Central memory CD4-positive, alpha-beta T cell (primary cell): ENCODE data around the gene KCNE1.
"Not testable (repeated sequence)": the region's sequence is repeated elsewhere in the genome, so short reads cannot be mapped to it uniquely, and the experiment has no call there.

Experiments
- DNase-seq: peaks from one replicate; pipeline ENCODE4 v3.0.0; 2022

KCNE1 gene

DNA sequence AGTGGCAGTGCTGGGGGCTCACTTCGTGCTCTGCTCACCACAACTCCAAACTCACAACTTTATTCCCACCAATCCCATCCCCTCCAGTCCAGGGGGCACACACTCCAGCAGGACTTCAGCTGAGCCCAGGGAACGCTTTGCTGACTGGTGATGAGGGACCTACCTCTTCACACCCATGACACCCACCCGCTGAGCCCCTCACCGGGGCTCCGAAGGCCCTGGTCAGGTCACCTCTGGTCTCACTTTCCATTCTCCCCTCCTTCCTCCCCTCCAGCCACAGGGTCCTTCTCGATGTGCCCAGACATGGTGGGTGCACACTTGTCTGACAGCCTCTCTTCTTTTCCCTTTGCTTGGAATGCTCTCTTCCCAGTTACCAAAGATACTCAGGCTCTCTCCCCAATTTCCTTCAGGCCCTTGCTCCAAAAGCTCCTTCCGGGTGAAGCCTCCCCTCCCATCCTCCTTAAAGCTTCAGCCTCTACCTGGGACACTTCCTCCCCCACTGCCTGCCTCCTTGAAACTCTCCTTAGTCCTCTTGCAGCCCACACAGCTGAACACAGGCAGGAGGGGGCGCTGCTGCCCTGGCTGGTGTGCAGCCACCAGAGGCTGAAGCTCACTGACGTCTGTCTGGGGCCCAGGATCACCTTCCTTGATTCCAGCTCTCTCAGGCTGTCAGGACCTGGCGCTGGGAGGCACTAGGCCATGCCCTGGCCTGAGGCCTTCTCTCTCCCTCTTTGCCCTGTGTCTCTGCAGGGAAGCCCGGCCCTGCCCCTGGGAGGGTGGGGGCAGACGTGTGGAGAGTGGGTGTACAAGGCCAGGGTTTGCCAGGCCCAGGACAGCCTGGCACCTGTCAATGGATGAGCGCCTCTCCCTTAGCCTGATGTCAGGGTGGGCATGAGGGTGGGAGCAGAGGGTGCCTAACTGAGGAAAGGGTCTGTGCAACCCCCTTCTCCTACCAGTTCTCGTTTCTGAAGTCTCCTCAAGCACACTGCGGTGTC, 1.6 kb downstream of the KCNE1 start:
- no peak for DNase-seq

DNA sequence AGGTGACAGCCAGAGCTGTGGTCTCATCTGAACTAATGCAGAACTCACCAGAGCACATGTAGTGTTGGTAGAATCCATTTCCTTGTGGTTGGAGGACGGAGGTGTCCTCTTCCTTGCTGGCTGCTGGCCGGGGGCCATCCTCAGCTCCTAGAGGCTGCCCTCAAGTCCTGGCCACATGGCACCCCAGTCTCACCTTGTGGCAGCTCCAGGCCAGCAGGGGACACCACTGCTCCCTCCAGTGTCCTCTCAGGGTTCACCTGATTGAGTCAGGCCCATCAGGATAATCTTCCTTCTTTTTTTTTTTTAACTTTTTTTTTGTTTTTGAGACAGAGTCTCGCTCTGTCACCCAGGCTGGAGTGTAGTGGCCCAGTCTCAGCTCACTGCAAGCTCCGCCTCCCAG, 2.9 kb downstream of the KCNE1 start:
- no peak for DNase-seq

DNA sequence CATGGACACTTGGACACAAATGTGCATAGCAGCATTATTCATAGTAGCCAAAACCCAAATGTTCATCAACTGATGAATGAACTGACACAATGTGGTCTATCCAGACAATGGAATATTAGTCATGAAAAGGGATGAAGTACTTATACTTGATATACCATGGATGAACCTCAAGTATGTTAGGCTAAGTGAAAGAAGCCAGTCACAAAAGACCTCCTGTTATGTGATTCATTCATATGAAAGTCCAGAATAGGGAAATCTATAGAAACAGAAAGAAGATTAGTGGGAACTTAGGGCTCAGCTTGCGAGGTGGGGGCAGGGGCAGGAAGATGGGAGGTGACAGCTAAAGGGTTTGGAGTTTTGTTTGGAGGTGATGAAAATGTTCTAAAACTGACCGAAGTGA, 7.4 kb downstream of the KCNE1 start:
- DNase-seq = no peak

DNA sequence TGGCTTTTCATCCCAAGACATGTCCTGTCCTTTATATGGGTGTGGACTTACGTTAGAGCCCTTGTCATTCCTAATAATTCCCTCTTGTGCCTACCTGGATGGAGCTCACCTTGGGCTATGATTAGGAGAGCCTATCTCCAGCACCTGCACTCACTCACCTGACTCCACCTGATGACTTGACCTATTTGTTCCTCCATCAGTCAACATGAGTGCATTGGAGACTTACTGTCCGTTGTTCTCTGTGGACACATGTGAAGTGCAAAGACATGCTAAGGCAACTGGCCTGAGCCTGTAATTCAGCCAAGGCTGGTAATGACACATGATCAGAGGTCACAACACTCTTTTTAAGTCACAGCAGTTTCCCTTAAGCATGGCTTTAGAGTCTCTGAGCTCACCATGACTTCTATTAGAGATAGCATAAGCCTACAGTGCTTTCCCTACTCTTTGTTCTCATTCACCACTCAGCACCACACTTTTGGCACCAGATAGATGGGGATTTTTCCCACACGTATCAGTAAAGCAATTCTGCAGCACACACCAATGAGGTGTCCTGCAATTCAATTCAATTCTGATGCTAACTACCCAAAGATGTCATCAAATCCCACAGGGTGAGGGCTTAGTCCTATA, 9.4 kb downstream of the KCNE1 start:
- no peak for DNase-seq

DNA sequence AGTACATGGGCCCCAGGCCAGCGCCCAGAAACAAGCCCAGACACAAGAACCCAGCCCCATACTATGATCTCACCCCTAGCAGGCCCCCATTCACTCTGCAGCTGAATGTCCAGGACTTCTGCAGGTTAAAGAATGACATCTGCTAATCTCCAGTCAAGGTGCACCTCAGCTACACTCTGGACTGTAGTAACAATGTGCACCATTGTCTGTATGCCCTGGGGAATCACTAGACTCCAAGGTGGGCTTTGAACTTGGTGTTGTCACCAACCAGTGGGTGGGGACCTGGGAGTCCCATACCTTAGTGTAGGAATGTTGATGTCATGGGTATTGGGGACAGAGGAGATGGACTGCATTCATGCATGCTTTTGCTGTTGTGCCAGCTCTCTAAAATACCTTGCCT, 10.3 kb downstream of the KCNE1 start:
- DNase-seq = no peak

DNA sequence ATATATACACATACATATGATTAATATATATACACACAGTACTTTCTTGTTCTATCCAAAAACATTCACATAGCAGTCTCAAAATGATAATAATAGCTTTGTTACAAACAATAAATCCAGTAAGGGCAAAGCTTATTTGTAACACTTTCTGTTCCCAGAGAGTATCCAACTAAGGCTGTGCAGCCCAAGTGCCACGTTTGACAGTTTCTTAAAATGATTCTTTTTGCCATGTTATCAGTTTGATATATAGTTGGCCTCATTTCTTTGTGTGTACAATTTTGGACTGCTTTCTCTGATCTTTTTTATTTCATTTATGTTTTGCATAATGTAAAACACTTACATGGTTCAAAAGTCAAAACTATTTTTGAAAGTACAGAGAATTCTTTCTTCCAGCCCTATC, 11.8 kb downstream of the KCNE1 start:
- DNase-seq = no peak

DNA sequence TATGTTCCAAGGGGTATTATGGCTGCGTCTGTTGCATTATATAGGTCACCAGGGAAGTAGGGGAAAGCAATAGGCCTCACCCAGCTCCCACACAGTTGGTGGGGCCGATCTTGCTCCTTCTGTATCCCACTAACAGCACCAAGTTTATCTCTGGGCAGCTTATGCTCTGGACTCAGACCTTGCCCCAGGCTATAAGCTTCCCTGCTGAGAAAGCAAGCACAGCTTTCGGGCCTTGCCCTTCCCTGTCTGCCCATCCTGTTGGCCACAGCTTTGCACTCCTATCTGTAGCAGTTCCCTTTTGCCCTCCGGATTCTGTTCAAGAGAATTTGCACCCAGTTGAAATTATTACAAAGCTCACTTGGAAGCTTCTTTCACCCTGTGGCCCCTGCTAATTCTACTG, 12.9 kb downstream of the KCNE1 start:
- DNase-seq = no peak

DNA sequence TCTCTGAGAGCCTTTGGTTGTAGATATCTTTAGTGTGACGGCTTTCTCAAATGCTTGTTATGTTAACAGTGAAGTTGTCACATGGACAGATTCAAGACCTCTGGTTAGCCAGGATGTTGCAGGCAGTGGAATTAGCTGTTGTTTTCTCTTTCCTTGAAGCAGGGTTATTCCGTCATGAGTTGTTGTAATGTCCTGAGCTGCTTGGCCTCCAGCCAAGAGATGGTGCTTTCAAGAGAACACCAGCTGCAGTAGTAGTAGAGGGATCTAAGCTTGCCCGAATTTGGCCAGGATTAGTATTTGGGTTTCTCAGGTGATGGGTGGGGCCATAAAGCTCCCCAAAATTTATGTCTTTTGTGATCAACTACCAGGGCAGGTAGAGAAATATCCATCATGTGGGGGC, 13.4 kb downstream of the KCNE1 start:
- DNase-seq = no peak

DNA sequence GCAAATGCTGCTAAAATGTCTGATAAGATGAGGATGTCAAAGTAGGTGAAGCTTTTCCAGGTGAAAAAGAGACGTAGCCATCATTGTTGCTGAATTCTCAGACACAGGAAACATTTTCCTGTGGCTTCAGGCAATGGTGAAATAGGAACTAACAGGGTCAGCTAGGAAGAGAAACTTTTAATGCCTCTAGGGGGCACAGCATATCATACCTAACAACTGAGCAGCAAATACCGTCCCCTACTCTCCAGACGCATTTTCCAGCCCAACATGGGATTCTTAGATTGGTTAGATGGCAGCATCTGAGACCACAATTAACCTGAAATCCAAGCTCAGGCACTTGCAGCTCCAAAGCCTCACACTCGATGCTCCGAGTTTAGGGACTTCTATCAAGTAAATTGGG, 28.2 kb downstream of the KCNE1 start:
- DNase-seq = not testable (repeated sequence)

DNA sequence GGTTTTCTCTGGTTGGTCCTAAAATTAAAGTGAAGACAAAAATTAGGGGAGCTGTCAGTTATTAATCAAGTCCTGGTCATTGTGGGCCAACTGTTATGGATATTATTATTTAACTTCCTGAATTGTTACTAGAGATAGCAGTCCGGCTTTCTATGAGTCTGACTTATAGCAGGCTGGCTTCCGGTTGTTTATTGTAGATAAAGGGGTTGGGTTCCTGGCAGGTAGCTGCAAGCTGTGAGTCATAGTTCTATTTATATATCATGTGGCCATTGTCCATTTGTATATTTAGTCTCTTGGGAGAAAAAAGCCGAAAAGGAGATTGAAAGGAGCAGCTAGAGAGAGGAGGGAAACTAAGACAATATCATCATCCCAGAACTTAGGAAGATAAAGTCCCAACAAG, 28.6 kb downstream of the KCNE1 start:
- DNase-seq = not testable (repeated sequence)

DNA sequence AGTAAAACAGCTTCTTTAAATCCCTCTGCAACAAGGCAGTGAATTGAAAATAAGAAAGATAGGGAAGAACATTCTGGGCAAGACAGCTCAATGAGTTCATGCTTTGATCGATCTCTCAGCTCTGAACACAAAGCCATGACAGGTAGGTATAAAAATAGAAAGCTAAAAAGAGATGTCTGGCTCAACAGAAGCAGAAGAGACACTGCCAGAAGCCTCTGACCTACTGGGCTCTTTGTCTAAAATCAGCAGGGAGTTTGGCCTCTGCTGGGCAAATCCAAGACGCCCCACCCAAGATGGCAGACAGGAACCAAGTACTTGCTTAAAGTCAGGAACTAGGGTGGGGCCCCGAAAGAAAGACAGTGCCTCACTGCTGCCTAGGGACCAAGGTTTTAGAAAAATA, 44.7 kb downstream of the KCNE1 start:
- DNase-seq = not testable (repeated sequence)

DNA sequence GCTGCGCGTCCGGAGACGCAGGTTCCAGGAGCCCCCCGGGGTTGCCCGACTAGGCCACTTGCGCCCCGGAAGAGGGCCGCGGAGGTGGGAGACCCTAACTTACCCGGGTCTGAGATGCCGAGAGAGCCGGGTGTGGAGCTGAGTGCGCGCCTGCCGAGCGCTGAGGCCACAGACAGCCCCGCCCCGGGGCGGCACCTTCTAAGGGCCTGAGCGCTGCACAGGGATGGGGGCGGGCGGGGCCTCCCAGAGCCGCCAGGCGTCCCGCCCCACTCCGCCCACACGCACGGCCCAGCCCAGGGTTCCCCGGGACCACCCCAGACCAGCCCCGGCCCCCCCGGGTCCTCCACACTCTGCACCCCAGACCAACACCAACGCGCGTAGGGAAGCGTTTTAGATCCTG, 52.6 kb downstream of the KCNE1 start:
- not testable (repeated sequence) for DNase-seq

DNA sequence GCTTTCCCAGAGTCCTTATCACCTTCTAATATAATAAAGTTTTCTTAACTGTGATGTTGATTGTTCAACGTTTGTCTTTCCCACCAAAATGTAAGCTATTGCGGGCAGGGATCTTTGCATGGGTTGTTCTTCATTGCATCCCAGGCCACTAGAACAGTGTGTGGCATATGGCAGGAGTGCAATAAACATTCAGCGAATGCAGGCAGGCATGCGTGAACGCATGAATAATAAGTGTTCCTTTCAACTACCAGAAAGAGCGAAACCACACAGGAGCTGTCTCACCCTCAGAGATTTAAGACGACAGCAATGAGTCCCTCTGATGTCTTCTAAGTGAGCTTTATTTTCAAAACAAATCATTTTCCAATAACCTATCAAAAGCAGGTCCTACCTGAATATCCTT, 53.7 kb downstream of the KCNE1 start:
- DNase-seq = not testable (repeated sequence)

DNA sequence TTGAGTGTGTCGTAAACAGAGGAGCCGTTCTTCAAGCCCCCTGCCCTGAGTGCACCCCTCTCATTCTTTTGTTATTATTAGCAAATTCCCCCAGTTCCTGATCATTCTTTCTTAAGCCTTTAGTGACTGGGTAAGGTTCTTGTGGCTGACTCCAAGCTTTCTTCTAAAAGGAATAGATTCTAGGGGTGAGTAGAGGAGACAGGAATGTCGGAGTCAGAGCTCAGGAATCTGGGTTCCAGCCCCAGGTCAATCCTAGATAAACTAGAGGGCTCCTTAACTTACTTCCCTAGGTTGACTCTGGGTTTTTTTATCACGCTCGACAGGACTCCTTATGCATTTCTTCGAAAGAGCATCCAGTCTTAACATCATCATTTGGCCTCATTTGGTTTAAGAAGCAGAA, 55.8 kb downstream of the KCNE1 start:
- DNase-seq = not testable (repeated sequence)

DNA sequence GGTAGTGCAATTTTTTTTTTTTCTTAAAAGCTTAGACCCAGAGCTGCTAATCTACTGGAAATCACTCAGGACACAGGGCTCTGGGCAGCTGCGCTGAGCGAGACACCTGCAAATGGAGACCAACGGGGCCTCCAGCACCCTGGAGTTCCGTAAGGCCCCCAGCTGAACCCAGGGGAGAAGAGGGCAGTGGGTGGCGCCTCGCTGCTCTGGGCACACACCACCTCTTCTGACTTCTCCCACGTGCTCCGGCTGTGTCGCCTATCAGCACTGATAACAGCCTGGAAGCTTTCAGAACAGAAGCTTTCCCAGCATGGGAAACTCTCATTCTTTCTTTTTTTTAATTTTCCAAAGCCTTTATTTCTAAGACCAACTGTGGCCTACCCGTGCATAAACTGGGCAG, 56.4 kb downstream of the KCNE1 start:
- not testable (repeated sequence) for DNase-seq

DNA sequence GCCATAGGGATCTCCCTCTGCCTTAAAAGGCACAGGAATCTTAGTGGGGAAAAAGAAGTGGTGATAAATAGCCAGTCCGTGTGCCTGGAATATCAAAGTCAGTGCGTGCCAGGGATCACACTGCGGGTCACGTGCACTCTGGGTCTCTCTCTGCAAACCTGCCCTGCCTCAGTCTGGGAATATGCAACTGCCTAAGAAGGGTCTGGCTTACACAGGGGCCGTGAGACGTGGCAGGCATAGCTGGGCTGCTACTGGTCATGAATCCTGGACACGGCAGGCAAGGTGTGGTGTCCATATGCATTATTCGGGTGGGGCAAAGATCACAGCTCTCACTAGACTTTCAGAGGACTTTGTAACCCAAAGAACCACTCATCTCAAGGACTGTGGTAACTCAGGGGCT, 65.0 kb downstream of the KCNE1 start:
- DNase-seq = not testable (repeated sequence)

DNA sequence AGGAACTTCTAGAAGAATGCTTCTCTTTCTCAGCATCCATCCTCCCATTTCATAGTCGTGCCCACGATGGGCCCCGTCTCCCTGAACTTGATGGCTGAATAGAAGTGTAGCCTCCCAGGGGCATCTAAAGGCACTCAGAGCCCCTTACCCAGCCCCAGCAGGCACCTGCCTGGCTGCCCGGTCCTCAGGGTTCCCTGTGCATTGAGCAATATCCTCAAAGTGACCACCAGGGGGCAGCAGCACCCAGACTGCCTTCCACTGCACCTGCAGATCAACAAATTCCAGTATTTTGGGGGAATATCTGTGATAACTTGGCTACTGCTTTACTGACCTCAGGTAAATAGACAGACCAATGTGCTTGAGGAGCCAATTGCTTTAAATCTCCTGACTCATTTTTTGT, 68.5 kb downstream of the KCNE1 start:
- not testable (repeated sequence) for DNase-seq

DNA sequence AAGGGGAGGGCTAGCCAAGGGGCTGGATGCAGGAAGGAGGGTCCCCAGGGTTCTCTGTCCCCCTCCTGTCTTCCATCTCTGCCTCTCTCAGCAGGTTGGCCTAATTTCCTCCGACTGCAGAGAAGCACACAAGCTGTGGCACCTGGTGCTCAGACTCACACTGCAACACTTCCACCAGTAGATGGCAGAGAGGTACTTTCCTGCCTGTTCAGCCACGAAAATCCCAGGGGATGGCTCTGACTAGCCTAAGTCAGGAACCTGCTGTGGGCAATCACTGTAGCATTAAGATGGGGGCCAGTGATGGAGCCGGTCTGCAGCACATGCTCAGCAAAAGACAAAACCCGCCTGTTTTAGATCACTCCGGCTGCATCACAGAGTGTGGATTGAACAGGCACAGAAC, 82.3 kb downstream of the KCNE1 start:
- DNase-seq = not testable (repeated sequence)

DNA sequence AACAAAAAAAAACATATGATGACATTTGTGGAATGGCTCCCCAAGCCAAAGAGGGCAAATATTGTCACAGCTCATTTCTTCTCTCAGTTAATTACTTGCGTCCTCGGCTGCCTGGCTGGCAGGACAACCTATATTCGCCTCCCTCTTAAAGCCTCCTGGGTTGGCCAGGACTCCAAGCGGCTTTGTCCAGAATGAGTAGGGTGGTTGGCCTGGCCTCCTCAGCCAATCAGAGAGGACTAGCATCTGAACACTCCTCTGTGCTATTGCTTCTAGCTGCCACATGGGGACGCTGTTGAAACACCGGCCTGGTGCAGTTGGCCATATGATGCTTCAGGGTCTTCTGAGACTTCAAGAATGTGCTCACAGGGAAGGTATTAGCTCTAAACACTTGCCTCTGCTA, 83.6 kb downstream of the KCNE1 start:
- DNase-seq = not testable (repeated sequence)

DNA sequence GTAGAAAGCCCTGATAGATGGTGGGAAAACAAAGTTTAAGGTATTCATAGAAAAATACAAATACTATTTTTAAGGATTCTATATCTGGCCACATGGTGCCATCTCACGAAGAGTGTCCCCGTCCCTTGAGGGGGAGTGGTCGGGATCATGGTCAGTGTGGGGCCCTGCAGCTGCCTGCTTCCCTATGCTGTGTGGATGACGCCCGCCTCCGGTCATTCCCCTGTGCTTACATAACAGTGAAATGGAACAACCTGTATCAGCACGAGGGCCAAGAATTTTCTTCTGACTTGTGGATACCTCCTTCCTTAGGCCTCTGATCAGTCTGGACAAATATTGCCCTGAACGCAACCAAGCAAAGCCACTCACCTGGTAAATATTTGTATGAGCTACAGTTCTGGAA, 84.7 kb downstream of the KCNE1 start:
- DNase-seq = not testable (repeated sequence)

DNA sequence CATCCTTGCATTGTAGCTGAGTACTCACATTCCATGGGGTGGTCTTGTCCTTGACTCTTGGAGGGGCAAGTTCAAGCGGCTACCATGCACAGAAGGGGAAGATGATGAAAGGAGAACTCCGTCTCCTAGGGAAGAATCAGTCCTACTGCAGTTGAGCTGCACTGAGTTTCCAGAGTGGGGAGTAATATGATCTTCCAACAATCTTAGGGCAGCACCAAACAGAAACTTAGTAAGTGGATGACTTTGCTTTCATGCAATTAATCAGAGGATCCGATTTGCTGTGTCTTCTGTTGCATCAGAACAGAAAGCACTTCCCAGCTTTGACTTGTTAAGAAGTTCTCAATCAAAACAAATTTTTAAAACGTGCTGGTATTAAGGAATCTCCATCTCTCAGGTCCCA, 88.2 kb downstream of the KCNE1 start, which contains the start of gene SMIM34:
TSS of gene SMIM34 (minus strand) at position 147 of the 400 bp plus-strand sequence. CDS start at position 35, 112 bp downstream.
- DNase-seq = not testable (repeated sequence)

DNA sequence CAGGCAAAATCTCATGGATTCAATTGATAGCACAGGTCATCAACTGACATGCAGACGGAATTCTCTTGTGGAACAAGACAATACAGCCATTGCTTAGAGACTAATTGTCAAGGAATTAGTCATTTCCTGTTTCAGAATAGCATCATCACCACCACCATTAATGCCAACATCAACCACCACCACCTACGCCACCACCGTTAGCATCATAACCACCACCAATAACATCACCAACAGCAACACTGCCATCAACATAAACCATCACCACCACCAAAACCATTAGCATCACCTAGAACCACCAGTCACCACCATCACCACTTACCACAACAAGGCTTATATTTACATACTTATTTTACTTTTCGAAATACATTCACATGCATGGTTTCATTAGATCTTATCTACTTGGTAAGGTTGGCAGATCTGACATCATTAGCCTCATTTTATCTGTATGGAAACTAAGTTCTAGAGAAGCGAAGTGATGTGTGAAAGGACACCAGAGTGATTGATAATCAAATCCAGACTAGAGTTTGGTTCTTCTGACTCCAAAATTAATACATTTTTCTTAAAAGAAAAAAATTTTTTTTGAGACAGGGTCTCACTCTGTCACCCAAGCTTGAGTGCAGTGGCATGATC, 94.4 kb downstream of the KCNE1 start:
- DNase-seq = not testable (repeated sequence)

DNA sequence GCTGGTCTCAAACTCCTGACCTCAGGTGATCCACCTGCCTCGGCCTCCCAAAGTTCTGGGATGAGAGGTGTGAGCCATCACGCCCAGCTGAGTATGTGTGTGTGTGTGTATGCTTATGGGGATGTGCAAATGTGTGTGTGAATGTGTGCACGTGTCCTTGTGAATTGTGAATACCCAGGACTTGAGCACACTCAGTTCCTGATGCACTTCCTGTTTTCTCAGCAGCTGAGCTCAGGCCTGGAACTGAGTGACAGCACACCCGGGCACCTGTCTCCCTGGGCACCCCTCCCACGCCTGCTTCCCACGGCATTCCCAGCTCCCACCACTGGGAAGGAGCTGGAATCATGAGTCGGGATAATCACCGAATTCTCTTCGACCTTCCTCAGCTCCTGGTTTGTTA, 104.7 kb downstream of the KCNE1 start:
- not testable (repeated sequence) for DNase-seq
